ENCODE measurements around the gene CRISPLD2.

CRISPLD2 gene

GRCh38 chr16:84860383-84860782 is 40.6 kb downstream of the CRISPLD2 start:
- no peaks in the 10 kb centered on the region for H3K27me3 ChIP-seq
- H3K27ac ChIP-seq = no peak overlapping the region
- no peak overlapping the region for H3K4me3 ChIP-seq (ENCODE audit: low read depth in 1 of 2, low read length in 1 of 2)
- no peak for TF ChIP-seq CTCF (IDR thresholded peaks at IDR 0.05)
- H3K9me3 ChIP-seq = no peaks in the 10 kb centered on the region
- H3K4me1 ChIP-seq (ENCODE audit: control insufficient read depth in 1 of 2, insufficient read depth in 1 of 2, low read depth in 1 of 2, low read length in 1 of 2) = no peaks in the 10 kb centered on the region
- peaks cover 99% of the 10 kb centered on the region for H3K36me3 ChIP-seq

DNA sequence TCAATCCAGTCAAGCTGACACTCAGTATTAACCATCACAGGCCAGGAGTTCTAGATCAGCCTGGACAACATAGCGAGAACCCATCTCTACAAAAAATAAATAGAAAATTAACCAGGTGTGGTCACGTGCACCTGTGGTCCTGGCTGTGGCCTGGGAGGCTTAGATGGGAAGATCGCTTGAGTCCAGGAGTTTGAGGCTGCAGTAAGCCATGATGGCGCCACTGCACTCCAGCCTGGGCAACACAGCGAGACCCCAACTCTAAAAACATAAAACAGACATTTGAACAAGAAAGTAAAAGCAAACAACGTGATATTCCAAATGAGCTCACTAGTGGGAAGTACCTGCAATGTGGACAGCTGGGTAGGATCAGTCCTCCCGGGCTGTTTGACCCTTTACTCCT is 41.9 kb downstream of the CRISPLD2 start:
- H3K36me3 ChIP-seq = peaks cover 97% of the 10 kb centered on the region
- H3K27ac ChIP-seq = no peak overlapping the region
- H3K27me3 ChIP-seq = no peaks in the 10 kb centered on the region
- H3K9me3 ChIP-seq = no peaks in the 10 kb centered on the region
- no peak for TF ChIP-seq CTCF (IDR thresholded peaks at IDR 0.05)
- H3K4me3 ChIP-seq (ENCODE audit: low read depth in 1 of 2, low read length in 1 of 2) = no peak overlapping the region
- H3K4me1 ChIP-seq (ENCODE audit: control insufficient read depth in 1 of 2, insufficient read depth in 1 of 2, low read depth in 1 of 2, low read length in 1 of 2) = no peaks in the 10 kb centered on the region

- no peak overlapping the region for H3K27ac ChIP-seq
- no peaks in the 10 kb centered on the region for H3K27me3 ChIP-seq
- H3K4me1 ChIP-seq (ENCODE audit: control insufficient read depth in 1 of 2, insufficient read depth in 1 of 2, low read depth in 1 of 2, low read length in 1 of 2) = no peaks in the 10 kb centered on the region
- TF ChIP-seq CTCF (IDR thresholded peaks at IDR 0.05) = no peak
- no peaks in the 10 kb centered on the region for H3K9me3 ChIP-seq
- H3K36me3 ChIP-seq = peaks cover 97% of the 10 kb centered on the region
- H3K4me3 ChIP-seq (ENCODE audit: low read depth in 1 of 2, low read length in 1 of 2) = no peak overlapping the region
Observed at GRCh38 chr16:84862804-84863480, 43.2 kb downstream of the CRISPLD2 start.

DNA sequence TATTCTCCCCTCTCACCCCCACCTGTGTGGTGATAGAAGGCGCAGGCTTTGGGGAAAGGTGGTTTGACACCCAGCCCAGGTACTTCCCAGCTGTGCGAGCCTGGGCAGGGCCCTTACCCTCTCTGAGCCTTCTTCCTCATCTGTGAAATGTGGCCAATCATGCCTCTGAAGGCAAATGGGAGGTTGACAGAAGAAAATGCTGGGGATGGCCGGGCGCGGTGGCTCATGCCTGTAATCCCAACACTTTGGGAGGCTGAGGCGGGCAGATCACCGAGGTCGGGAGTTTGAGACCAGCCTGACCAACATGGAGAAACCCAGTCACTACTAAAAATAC is 43.7 kb downstream of the CRISPLD2 start:
- no peaks in the 10 kb centered on the region for H3K9me3 ChIP-seq
- no peak overlapping the region for H3K27ac ChIP-seq
- H3K27me3 ChIP-seq = no peaks in the 10 kb centered on the region
- TF ChIP-seq CTCF (IDR thresholded peaks at IDR 0.05) = no peak
- no peak overlapping the region for H3K4me3 ChIP-seq (ENCODE audit: low read depth in 1 of 2, low read length in 1 of 2)
- H3K4me1 ChIP-seq (ENCODE audit: control insufficient read depth in 1 of 2, insufficient read depth in 1 of 2, low read depth in 1 of 2, low read length in 1 of 2) = no peaks in the 10 kb centered on the region
- peaks cover 97% of the 10 kb centered on the region for H3K36me3 ChIP-seq

DNA sequence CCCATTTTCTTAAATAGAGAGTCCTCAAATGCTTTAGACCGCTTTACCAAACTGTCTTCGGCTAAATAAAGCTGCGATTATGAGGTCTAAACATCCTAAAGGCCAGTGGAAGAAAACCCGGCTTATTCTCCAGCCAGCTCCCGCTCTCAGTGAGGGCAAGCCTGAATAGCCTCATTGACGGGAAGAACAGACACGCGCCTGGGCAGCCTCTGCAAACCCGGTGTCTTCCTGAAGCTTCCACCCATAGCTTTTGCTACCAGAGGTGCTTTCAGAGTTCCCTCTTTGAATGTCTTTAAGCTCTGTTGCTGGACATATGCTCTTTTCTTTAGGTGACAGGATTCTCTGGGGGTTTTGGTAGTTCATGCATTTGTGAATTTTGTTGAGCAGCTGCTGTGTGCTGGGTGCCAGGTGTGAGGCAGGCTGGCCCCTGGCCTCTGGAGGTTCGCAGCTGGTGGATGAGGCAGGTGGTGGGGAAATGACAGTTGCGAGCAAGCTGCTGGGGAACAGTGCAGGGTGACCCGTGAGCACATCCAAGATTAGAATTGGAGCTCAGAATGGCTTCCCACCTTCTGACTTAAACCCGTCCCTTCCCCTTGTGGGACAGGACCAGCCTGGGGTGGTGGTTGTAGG is 44.7 kb downstream of the CRISPLD2 start:
- Histone ChIP-seq H3K4me1 (ENCODE audit: control insufficient read depth in 1 of 2, insufficient read depth in 1 of 2, low read depth in 1 of 2, low read length in 1 of 2) (no peaks in the 10 kb centered on the region), H3K4me3 (ENCODE audit: low read depth in 1 of 2, low read length in 1 of 2) (no peak overlapping the region), H3K9me3 (no peaks in the 10 kb centered on the region), H3K27ac (no peak overlapping the region), H3K36me3 (peaks cover 97% of the 10 kb centered on the region), H3K27me3 (no peaks in the 10 kb centered on the region)
- no peak for TF ChIP-seq CTCF (IDR thresholded peaks at IDR 0.05)

All from neutrophil (primary cell).